NCI-H446 treated with DMSO at 0.1 percent for 48 hours (cell line): ENCODE results near the gene ADCYAP1.
"Not testable (repeated sequence)": the region's sequence is repeated elsewhere in the genome, so short reads cannot be mapped to it uniquely, and the experiment has no call there.

Source experiments
- DNase-seq: peaks from one replicate; lab custom pipeline; 2025; lab: John Stamatoyannopoulos, UW

The ADCYAP1 gene

GRCh38 chr18:904218-905090, at the start of gene ADCYAP1:
TSS of gene ADCYAP1 (plus strand) at chr18:904871. CDS start at chr18:905387, 516 bp downstream.
- DNase-seq = peak; percentile 27

- DNase-seq = no peak
Measured at GRCh38 chr18:857986-858385, 46.7 kb upstream of the ADCYAP1 start.

- DNase-seq = peak; percentile 50
Measured at GRCh38 chr18:864872-865273, 39.8 kb upstream of the ADCYAP1 start.

- no peak for DNase-seq
Measured at GRCh38 chr18:867257-867656, 37.4 kb upstream of the ADCYAP1 start.

- DNase-seq = not testable (repeated sequence)
Measured at GRCh38 chr18:873426-873825, 31.2 kb upstream of the ADCYAP1 start.

GRCh38 chr18:875912-876311, 28.8 kb upstream of the ADCYAP1 start:
- DNase-seq = no peak

GRCh38 chr18:877238-877637, 27.4 kb upstream of the ADCYAP1 start:
- no peak for DNase-seq

GRCh38 chr18:886076-886475, 18.6 kb upstream of the ADCYAP1 start:
- DNase-seq = no peak

GRCh38 chr18:887716-888115, 17.0 kb upstream of the ADCYAP1 start:
- DNase-seq = peak; percentile 6

- no peak for DNase-seq
Measured at GRCh38 chr18:892316-892715, 12.4 kb upstream of the ADCYAP1 start.

GRCh38 chr18:896315-896714, 8.4 kb upstream of the ADCYAP1 start:
- DNase-seq = no peak

GRCh38 chr18:901761-902160, 2.9 kb upstream of the ADCYAP1 start:
- DNase-seq = no peak

GRCh38 chr18:902229-902628, 2.4 kb upstream of the ADCYAP1 start:
- peak; percentile 41 for DNase-seq

- peak; percentile 13 for DNase-seq
Measured at GRCh38 chr18:903701-904100, 970 bp upstream of the ADCYAP1 start.

GRCh38 chr18:905307-905947, 756 bp downstream of the ADCYAP1 start:
- DNase-seq = no peak

- peak; percentile 20 for DNase-seq
Measured at GRCh38 chr18:905948-906415, 1.3 kb downstream of the ADCYAP1 start.

- DNase-seq = peak; percentile 67
Measured at GRCh38 chr18:906416-907114, 1.9 kb downstream of the ADCYAP1 start.

GRCh38 chr18:907115-907884, 2.6 kb downstream of the ADCYAP1 start:
- no peak for DNase-seq

- DNase-seq = no peak
Measured at GRCh38 chr18:907885-908757, 3.5 kb downstream of the ADCYAP1 start.

GRCh38 chr18:908758-909724, 4.4 kb downstream of the ADCYAP1 start:
- peak; percentile 6 for DNase-seq
